Hematopoietic multipotent progenitor cell treated with erythropoietin and hydrocortisone succinate and interleukin-3 and kit ligand, for 6 days (in vitro differentiated cells): ENCODE results near the gene GH1.
A peak's percentile ranks its signal among the peaks of the same experiment; 100 is the strongest.
"Not testable (repeated sequence)": the region's sequence is repeated elsewhere in the genome, so short reads cannot be mapped to it uniquely, and the experiment has no call there.

Experiments used
- DNase-seq: peaks from one replicate; pipeline ENCODE4 v3.0.0-alpha.2; 2015

Gene GH1

DNA sequence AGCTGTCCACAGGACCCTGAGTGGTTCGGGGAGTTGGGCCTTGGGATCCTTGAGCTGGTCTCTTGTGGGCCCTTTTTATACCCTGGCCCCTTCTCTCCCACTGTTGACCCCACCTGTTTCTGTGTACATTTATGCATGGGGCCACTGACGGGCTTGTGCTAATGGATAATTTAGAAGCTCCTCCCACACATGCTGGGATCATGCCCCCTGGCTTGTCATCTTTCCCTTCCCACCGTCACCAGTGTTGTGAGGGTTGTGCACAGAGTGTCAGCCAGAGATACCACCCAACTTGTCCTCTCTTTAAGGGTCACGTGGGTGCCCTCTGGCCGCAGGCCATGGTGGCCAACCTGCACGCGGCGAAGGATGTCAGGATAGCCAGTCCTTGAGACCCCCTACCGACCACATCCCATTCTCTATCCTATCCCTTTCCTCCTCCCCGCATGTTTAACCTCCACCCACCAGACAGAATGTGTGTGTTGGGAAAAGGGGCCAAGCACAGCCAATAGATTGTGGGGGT, at the start of gene GH1:
TSS of gene GH1 (minus strand) at position 51 of the 517 bp plus-strand sequence. CDS start 63 bp downstream, outside the sequence.
- DNase-seq, result not testable (repeated sequence)

DNA sequence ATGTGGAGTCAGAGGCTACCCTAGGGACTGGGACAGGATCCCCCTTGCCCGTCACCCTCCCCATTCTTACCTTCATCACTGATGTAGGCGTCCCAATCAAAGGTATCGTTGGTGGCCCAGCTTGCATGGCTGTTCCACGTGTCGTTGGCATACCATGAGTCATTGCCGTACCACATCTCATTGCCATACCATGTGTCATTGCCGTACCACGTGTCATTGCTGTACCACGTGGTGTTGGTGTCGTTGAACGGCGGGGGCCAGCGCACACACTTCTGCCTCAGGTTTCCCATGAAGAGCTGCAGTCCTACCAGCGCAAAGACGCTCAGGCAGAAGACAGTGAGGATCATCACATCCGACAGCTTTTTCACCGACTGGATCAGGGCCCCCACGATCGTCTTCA, 49.3 kb upstream of the GH1 start:
- no peak for DNase-seq

DNA sequence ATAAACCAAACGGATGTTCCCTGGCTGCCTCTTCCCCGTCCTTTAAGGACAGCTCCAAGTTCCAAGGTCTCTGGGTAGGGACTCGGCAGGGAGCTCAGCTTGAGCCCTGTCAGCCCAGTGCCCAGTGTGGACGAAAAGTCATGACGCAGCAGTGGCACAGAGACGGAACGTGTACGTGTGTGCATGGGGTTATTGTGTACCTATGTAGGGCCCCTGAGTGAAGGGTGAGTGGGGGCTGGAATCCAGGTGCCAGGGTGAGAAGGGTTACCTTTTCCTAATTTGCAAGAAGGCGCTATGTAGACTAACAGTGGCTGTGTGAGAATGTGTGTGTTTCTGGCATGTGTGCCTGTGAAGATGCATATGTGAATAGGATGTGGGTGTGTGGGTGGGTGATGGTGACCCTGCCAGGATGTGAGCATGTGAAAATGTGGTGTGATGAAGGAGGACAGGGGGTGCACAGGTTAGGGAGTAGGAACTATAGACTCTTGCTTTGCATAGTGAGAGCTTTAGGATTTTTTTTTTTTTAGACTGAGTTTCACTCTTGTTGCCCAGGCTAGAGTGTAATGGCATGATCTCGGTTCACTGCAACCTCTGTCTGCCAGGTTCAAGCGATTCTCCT, 48.1 kb upstream of the GH1 start:
- DNase-seq, result no peak

DNA sequence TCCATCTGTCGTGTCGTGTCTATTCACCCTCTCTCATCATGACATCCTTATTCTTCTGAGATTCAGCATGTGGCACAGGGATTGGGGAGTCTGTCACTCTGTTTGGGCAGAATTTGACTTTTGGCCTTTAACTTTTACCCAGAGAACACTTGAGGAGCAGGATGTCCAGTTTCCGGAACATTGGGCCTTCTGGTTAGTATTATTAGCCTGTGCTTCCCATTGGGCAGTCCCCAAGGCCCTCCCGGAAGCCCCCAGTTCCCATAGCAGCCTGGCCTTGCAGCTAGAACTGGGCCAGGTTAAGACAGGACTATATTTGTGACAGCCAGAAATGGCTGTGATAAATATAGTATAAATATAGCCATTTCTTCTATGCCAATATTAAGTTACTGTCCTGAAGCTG, 44.5 kb upstream of the GH1 start:
- no peak for DNase-seq

DNA sequence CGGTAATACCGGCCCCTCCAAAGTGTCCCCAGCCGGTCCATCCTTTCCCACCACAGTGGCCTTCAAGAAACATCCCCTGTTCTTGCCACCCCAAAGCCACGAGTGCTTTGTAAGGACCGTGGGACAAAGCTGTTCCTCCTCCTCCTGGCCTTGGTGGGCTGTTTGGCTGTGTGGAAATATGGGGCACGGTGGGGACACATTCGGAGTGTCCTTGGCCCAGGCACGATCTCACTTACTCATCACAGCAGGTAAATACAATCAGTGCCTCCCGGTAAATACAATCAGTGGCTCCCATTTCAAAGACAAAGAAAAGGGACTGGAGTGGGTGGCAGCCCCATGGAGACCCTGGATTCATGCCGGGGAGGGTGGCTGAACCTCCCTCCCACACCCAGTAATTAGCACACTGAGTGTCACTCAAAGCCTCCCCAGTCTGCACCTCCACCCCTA, 43.7 kb upstream of the GH1 start:
- DNase-seq, result no peak

DNA sequence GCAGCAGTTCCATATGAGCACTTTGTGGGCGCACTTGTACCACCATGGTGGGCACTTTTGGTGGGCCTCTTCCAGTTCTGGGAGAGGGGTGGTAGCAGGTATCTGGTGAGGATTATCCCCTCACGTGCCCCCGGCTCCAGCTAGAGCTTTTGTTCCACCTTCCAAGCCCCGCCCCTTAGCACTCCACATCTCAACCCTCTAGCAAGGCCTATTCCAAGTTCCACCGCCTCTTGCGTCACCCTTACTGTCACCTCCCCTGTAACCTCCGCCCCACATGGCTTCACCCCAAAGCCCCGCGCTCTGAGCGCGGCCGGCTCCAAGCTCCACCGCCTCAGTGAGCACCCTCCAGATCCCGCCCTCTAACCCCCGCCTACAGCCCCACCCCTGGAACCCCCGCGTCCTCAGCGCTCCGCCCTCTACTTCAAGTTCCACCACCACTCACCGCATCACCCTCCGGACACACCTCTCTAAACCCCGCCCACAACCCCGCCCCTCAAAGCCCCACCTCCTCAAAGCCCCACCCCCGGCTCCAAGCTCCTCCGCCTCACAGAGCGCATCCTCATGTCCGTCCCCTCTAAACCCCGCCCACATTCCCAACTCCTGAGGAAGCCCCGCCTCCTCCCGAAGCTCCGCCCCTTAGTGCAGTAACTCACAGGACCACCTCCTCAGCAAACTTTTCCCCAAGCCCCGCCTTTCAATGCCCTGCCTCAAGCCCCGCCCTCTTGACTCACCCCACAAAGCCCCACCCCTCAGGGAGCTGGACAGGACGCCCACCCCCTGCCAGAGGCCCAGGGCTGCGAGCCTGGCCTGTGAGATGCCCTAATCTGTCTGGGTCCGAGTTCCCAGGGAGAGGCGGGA, 42.9 kb upstream of the GH1 start:
- peak; percentile 91 for DNase-seq

DNA sequence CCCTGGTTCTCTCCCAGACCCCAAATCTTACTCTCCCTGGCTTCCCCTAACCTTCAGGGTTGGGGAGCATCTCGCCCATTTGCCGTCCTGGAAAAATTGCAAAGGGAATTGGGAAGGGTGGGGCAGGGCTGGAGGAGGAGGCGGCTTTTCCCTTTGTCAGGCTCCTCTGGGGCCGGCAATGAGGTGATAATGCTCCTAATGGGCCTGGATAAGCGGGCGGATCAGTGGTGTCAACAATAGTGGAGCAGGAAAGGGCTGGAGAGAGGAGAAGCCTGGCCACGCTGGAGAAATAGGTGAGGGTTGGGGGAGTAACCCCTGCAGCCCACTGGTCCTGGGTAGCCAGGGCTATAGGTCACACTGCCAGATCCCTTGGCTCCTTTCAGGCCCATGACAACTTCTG, 41.8 kb upstream of the GH1 start:
- no peak for DNase-seq

DNA sequence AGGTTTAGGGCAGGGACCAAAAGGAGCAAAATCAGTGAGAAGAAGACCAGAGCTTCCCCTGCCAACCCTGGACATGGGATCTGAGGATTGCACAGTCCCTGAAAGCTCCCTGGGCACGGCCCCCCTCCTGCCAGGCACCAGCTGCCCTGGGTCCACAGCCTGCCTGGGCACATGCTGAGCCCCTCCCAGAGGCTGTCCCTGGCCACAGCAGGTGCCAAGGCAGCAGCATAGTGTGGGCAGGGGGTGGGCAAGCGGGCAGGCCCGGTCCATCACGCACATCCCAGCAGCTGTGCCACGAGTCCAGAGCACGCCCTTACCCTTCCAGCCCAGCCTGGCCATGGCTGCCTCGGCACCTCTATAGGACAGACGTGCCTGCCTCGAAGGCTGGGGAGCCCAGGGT, 41.4 kb upstream of the GH1 start:
- DNase-seq, result no peak

DNA sequence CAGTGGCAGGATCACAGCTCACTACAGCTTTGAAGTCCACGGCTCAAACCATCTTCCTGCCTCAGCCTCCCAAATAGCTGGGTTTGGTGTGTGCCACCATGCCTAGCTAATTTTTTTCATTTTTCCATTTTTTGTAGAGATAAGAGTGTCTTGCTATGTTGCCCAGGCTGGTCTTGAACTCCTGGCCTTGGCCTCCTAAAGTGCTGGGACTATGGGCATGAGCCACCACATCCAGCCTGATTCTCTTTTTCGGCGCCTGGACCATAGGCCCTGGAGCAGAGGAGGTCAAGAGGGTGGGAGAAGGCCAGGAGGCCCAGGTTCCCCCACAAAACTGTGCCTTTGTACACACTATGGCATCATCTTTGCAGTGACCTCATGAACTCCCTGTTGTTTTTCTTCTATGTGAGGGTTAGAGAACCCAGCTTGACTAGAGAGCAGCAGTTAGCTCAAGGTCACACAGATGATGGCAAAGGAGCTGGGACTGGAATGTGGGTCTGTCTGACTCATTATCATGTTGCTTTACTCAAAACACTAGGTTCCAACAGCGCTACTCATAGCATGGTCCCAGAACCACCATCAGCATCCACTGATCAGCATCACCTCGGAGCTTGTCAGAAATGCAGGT, 37.8 kb upstream of the GH1 start:
- no peak for DNase-seq

DNA sequence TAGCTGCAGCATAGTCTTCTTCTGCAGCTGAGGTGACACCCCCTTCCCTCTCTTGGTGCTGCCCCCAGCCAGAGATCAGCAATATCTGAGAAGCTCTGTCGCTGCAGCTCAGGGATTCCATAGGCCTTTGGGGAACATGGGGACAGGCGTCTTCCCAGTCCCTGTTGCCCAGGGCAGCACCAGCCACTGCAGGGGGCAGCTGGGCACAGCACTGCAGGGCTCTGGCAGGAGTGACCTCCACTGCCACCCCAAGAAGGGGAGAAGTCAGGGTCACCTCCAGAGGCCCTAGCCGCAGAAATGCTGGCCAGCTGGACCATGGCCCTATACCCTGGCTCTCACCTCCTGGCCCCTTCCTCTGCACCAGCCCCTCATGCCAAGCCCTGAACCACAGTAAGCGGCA, 37.2 kb upstream of the GH1 start:
- no peak for DNase-seq

DNA sequence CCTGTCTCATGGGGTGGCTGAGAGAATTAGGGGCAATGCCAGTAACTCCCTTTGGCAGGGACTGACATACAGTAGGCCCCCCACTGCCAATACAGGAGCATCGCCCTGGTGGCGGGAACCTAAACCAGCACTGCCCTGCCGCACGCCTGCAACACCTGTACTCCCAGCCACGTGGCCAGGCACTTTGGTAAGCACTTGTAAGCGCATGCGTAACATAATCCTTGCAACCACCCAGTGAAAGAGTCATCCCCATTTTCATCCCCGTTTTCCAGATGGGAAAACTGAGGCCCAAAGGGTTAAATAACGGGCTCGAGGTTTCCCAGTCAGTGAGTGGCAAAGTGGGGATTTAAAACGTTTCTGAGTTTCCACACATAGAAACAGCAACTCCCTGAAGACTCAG, 36.6 kb upstream of the GH1 start:
- no peak for DNase-seq

DNA sequence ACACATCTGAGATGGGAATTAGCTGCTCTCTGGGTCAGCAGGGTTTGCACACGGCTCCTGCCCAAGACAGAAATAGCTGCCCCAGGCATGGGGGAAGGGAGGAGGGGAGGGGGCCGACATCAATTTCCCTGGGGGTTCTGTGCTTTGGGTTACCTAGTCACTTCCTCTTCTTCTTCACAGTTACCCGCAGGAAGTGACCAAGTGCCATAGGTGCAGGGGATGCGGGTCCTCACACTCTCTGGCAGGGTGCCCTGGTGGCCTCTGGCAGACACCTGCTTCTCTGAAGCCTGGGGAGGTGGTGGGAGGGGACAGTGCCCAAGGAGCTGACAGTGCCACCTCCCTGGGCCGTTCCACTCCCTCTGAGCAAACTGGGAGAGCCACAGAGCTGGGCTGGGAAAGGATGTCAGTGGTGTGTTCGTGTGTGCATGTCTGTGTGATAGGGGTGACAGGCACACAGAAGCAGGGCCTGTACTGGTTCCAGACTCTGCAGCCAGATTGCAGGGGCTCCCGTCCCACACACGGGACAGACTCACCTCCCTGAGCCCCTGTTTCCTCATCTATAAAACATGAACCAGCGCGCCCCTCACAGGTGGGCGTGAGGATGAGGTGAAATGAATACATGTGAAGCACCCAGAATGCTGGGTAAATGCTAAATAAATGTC, 35.9 kb upstream of the GH1 start:
- DNase-seq, result no peak

DNA sequence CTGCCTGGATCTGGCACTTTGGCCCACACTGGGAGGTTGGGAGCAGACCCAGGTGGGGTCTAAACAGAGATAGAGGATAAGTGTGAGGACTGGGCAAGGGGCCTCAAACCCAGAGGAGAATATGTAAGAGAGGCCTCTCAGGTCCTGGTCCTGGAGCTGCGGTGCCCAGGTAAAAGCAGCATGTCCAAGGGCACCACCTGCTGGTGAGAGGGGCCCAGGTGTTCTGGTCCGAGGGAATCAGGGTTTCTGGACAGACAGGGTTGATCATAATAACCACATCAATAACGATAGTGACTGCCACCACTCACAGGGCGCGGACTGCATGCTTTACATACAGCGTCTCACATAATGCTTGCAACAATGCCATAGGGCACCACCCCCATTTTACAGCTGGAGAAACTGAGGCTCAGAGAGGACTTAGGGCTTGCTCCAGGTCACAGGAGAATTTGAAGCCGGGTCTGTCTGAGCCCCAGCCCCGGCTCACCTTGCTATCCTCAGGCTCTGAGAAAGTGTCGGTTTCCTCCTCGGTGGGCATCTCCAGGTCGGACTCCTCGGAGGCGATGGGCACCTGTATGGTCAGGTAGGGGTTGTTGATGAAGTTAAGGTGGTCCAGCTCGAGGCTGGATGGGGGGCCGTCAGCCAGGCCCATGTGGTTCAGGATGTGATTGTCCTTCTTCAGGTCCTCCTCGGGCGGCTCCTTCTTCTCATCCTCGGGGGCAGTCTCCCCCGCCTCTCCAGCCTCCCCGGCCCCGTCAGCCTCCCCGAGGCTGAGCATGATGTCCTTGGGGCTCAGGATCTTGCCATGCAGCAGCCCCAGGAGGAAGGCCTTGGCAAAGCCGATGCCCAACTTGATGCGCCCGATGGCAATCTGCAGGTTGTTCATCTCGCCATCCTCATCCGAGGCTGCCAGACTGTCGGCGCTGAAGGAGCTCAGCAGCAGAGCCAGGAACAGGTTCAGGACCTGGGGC, 32.6 kb upstream of the GH1 start:
- DNase-seq, result no peak

DNA sequence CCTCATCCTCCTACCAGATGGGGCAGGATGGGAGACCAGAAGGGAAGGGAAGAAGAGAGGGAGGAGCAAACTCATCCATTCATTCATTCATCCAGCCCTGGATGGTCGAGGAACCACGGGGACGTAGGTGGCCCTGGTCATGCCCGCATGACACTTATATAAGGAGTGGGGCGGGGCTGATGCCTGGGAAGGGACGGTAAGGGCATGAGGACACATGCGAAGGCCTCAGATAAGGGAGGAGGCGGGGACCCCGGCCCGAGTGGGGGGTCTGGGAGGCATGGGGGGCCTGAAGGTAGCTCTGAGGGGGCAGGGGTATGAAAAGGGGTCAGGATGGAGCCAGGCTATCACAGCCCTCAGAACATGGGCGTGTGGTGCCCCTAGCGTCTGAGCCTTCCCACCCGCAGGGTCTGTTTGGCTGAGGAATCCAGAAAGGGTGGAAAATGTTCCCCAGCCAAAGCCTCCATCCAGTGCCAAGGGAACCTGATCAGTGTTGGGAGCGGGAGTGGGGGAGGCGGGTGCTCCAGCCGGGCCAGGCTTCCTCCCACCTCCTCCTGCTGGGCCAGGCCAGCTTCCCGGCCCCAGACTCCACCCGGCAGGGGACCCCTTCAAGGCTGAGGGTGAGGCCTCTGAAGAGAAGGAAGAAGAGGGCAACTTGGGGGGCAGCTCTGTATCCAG, 31.1 kb upstream of the GH1 start:
- DNase-seq, result no peak

DNA sequence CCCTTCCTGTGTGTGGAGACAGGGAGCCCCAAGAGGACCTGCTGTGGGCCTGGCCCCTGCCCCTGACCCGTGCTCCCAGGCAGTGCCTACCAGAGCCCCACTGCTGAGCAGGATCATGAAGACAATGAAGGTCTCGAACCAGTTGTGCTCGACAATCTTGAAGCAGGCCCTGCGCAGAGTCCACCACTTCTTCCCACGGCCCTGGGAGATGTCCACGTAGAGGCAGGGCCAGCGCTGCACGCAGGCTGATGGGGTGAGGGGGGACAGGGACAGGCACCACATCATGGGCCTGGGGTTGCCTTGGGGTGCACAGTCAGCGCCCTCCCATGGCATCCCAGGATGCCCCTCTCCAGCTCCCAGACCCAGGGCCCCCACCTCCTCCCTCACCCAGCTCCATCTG, 29.9 kb upstream of the GH1 start:
- no peak for DNase-seq

DNA sequence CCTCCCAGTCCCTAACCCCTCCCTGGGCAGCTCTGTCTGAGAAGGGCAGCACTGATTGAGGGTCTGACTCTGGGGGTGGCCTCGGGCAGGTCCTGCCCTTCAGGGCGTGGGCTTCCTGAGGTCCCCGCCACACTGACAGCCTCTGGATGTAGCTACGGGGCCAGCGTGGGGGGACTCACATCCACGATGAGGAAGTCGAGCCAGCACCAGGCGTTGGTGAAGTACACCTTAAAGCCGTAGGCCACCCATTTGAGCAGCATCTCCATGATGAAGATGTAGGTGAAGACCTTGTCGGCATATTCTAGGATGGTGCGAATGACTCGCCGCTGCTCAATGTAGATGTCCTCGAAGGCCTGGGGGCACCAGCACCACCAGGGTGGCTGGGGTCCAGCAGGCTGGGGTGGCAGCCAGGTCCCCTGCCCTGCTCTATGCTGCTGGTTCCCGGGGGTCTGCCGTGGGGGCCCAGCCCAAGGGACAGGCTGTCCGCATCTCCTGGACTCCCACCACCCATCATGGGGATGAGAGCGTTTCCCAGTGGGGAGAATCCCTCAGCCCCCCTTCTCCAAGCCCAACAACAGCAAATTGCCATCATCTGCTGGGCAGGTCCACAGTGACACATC, 29.2 kb upstream of the GH1 start:
- no peak for DNase-seq

DNA sequence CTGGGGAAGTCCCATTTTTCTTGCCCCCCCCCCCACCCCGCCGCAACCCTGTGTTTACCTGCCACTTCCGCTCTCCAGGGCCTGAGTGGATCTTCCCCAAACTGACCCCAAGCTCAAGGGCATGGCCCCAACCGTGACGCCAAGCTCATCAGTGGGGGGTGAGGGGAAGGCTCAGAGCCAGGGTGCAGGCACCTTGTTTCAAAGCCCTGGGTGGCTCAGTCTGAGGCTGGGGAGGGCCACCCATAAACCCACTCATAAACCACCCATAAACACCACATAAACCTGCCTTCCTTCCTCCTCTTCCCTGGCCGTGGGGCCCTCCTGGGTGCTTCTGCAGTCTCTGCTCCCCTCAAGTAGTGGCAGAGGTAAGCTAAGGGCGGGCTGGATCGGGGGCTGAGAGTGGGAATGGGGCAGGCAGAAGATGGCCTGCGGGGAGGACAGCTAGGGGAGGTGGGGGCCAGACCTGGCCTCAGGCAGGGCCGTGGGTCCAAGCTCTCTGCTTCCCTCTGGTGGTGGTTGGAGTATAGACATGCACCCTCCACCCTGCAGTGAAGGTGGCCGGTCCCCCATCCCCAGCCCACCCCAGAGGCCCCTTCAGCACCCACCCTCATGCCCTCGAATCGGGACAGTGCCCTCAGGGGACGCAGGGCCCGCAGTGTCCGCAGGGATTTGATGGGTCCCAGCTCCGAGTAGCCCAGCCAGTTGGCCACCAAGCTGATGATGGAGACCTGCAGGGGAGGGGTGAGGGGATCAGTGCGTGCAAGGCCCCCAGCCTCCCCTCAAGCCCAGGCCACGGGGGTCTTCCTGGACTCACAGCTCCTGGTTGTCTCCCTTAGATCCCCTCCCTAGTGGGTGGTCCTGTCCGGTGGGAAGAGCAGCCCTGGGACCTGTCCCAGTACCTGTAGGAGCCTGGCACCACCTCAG, 28.1 kb upstream of the GH1 start:
- DNase-seq, result peak; percentile 83

DNA sequence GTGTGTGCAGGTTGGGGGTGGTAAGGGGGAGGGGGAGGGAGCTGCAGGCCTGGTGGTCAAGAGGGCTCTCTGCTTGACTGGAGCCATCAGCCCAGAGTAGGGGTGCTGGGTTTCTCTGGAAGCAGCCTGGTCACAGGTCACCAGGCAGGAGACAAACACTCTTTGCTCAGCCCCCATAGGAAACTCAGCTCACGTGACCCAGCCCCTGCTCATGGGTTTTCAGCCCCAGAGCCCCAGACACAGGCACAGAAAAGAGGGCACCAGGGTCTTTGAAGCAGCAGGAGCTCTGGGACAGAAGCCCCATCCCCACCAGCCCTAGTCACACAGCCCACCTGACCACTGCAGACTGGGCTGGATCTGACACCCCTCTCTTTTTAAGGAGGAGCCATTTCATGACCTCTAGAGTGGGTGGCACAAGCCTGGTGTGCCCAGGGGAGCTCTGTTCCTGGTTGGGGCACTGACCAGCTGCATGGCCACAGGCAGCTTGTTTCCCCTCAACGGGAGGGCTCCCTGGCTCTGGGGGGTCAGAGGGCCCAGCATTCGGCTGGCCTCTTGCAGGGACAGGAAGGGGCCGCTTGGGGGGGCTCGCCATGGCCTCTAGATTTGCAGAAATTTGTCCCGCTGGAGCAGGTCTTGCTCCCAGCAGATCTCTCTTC, 27.3 kb upstream of the GH1 start:
- DNase-seq, result no peak
